Measurements from ENCODE around the gene PRDM16. TPM values are rescaled to one million over a fixed set of nuclear protein-coding genes. Genes with fewer than 3 reads are reported as not detected.
A peak's percentile ranks its signal among the peaks of the same experiment; 100 is the strongest.

PRDM16 gene
- total and polyA plus RNA-seq, 2 experiments from 2014 or later, result 0.14 to 0.16 TPM

- Histone ChIP-seq H3K4me2 (no peak overlapping the region), H3K9me2 (ENCODE audit: insufficient read depth) (no peaks in the 10 kb centered on the region), H3K4me1 (ENCODE audit: insufficient read depth) (no peaks in the 10 kb centered on the region), H3F3A (replicated peaks; ENCODE audit: low read depth) (no peaks in the 10 kb centered on the region), H3K27me3 (ENCODE audit: insufficient read depth) (no peaks in the 10 kb centered on the region), H3K27ac (ENCODE audit: low read depth) (no peak overlapping the region), H3K4me3 (no peak overlapping the region), H3K36me3 (ENCODE audit: insufficient read depth) (no peaks in the 10 kb centered on the region), H2AFZ (no peak overlapping the region), H4K20me1 (replicated peaks; ENCODE audit: insufficient read depth) (no peaks in the 10 kb centered on the region), H3K79me2 (replicated peaks; ENCODE audit: insufficient read depth) (no peaks in the 10 kb centered on the region)
- Mint-ChIP-seq H3K4me3 (no peak overlapping the region), H3K4me1 (peaks cover 8% of the 10 kb centered on the region; the same call in 2 of the 3 replicates), H3K27ac (no peak overlapping the region), H3K36me3 (ENCODE audit: low read depth) (no peaks in the 10 kb centered on the region), H3K9me3 (no peaks in the 10 kb centered on the region), H3K27me3 (ENCODE audit: insufficient read depth, low read depth, poor library complexity) (peaks cover 7% of the 10 kb centered on the region)
- TF ChIP-seq ZNF462 (CRISPR knock-in tag; IDR thresholded peaks at IDR 0.05), result no peak
- peak; percentile 51 to 67 for TF ChIP-seq CTCF (conservative IDR thresholded peaks at IDR 0.05; ENCODE audit: low read depth in 2 of 2)
- peak; percentile 94 for ATAC-seq
- DNase-seq (ENCODE audit: low spot score), result peak; percentile 62
Observed at GRCh38 chr1:3431266-3431665, 362.3 kb downstream of the PRDM16 start.

GRCh38 chr1:3431686-3432085, 362.7 kb downstream of the PRDM16 start:
- no peaks in the 10 kb centered on the region for H3K9me3 Mint-ChIP-seq
- peaks cover 7% of the 10 kb centered on the region for H3K27me3 Mint-ChIP-seq (ENCODE audit: insufficient read depth, low read depth, poor library complexity)
- no peaks in the 10 kb centered on the region for H3K36me3 ChIP-seq (ENCODE audit: insufficient read depth)
- no peak for DNase-seq (ENCODE audit: low spot score)
- H3K4me2 ChIP-seq, result no peak overlapping the region
- H3F3A ChIP-seq (replicated peaks; ENCODE audit: low read depth), result no peaks in the 10 kb centered on the region
- no peak overlapping the region for H2AFZ ChIP-seq
- no peaks in the 10 kb centered on the region for H3K36me3 Mint-ChIP-seq (ENCODE audit: low read depth)
- no peaks in the 10 kb centered on the region for H3K4me1 ChIP-seq (ENCODE audit: insufficient read depth)
- peaks cover 8% of the 10 kb centered on the region; the same call in 2 of the 3 replicates for H3K4me1 Mint-ChIP-seq
- ATAC-seq, result peak; percentile 24
- no peak overlapping the region for H3K27ac ChIP-seq (ENCODE audit: low read depth)
- H3K9me2 ChIP-seq (ENCODE audit: insufficient read depth), result no peaks in the 10 kb centered on the region
- H3K4me3 ChIP-seq, result no peak overlapping the region
- H3K27ac Mint-ChIP-seq, result no peak overlapping the region
- no peak overlapping the region for H3K4me3 Mint-ChIP-seq
- no peaks in the 10 kb centered on the region for H3K79me2 ChIP-seq (replicated peaks; ENCODE audit: insufficient read depth)
- no peaks in the 10 kb centered on the region for H4K20me1 ChIP-seq (replicated peaks; ENCODE audit: insufficient read depth)
- TF ChIP-seq EZH2phosphoT487 (IDR thresholded peaks at IDR 0.05; ENCODE audit: unreplicated experiment) (no peak), CTCF (conservative IDR thresholded peaks at IDR 0.05; ENCODE audit: low read depth in 2 of 2) (0 out of 4 replicates have a peak, but pooled peaks of 1 of the 2 experiments have one; percentile 10)
- H3K27me3 ChIP-seq (ENCODE audit: insufficient read depth), result no peaks in the 10 kb centered on the region

Measured in GM23338 (cell line).